ENCODE data around the gene NIPSNAP2. TPM values are rescaled to one million over a fixed set of nuclear protein-coding genes. Genes with fewer than 3 reads are reported as not detected.
"Not testable (repeated sequence)": the region's sequence is repeated elsewhere in the genome, so short reads cannot be mapped to it uniquely, and the experiment has no call there.

NIPSNAP2 gene
- polyA plus RNA-seq, 3 donors, result 97.2 to 114 (median 114) TPM

GRCh38 chr7:56033671-56034432, 69.5 kb downstream of the NIPSNAP2 start:
- DNase-seq, result peak; percentile 67

- DNase-seq, result no peak
These were observed 76.3 kb downstream of the NIPSNAP2 start for GRCh38 chr7:56040730-56041129.

GRCh38 chr7:56045758-56046157, 81.4 kb downstream of the NIPSNAP2 start:
- DNase-seq, result not testable (repeated sequence)

GRCh38 chr7:56046721-56047445, 82.5 kb downstream of the NIPSNAP2 start:
- no peak for DNase-seq

- DNase-seq, result not testable (repeated sequence)
These were observed 83.2 kb downstream of the NIPSNAP2 start for GRCh38 chr7:56047446-56048116.

GRCh38 chr7:56048245-56048644, 83.9 kb downstream of the NIPSNAP2 start:
- DNase-seq, result no peak

- not testable (repeated sequence) for DNase-seq
These were observed 84.4 kb downstream of the NIPSNAP2 start for GRCh38 chr7:56048763-56049162.

Other genes starting within 250 kb of the NIPSNAP2 start
- gene SEPTIN14, start 101.8 kb upstream of the NIPSNAP2 start, polyA plus RNA-seq (ENCODE audit: insufficient read length in 3 of 3), result under 1 TPM; 0.19 to 0.50 (median 0.32) TPM
- 10 to 100 TPM; 10.8 to 16.5 (median 14.0) TPM for gene ZNF713, start 77.1 kb upstream of the NIPSNAP2 start, polyA plus RNA-seq (ENCODE audit: insufficient read length in 3 of 3)
- gene MRPS17, start 12.7 kb upstream of the NIPSNAP2 start, polyA plus RNA-seq (ENCODE audit: insufficient read length in 3 of 3), result 10 to 100 TPM; 14.2 to 18.3 (median 15.7) TPM
- gene PSPH, start 86.9 kb downstream of the NIPSNAP2 start, polyA plus RNA-seq (ENCODE audit: insufficient read length in 3 of 3), result 10 to 100 TPM; 26.4 to 37.9 (median 35.5) TPM
- gene CCT6A, start 87.2 kb downstream of the NIPSNAP2 start, polyA plus RNA-seq (ENCODE audit: insufficient read length in 3 of 3), result 100 to 1,000 TPM; 203 to 252 (median 239) TPM
- 100 to 1,000 TPM; 128 to 160 (median 147) TPM for gene SUMF2, start 99.7 kb downstream of the NIPSNAP2 start, polyA plus RNA-seq (ENCODE audit: insufficient read length in 3 of 3)
- 1 to 10 TPM; 1.0 to 3.0 (median 2.6) TPM for gene PHKG1, start 128.4 kb downstream of the NIPSNAP2 start, polyA plus RNA-seq (ENCODE audit: insufficient read length in 3 of 3)
- 100 to 1,000 TPM; 251 to 306 (median 302) TPM for gene CHCHD2, start 141.9 kb downstream of the NIPSNAP2 start, polyA plus RNA-seq (ENCODE audit: insufficient read length in 3 of 3)
- 1 to 10 TPM; 2.5 to 3.1 (median 2.7) TPM for gene NUPR2, start 151.8 kb downstream of the NIPSNAP2 start, polyA plus RNA-seq (ENCODE audit: insufficient read length in 3 of 3)

All from renal pelvis (tissue), 4 donors.